Colonic mucosa (tissue), 4 donors: Measurements from ENCODE around the gene PGC. TPM values are rescaled to one million over a fixed set of nuclear protein-coding genes. Genes with fewer than 3 reads are reported as not detected.

Experiments used
- DNase-seq: peaks from one replicate; pipeline ENCODE4 v3.0.0-alpha.2; 2020
- H3K27ac ChIP-seq: fragments of 200-600 bp; one replicate; pipeline ENCODE4 v1.8.0; 2021
- H3K27me3 ChIP-seq: fragments of 200-600 bp; one replicate; pipeline ENCODE4 v1.8.0; 2021
- H3K36me3 ChIP-seq: fragments of 200-600 bp; one replicate; pipeline ENCODE4 v1.8.0; 2021
- H3K4me1 ChIP-seq: fragments of 200-600 bp; one replicate; pipeline ENCODE4 v1.8.0; 2021; ENCODE audit warnings: mild to moderate bottlenecking
- H3K4me3 ChIP-seq: fragments of 200-600 bp; one replicate; pipeline ENCODE4 v1.8.0; 2021
- H3K9ac ChIP-seq, 2 donors: one replicate each; pipeline ENCODE4 v1.7.0; 2013; ENCODE audit warnings: control low read depth in 2 of 2, low read depth in 2 of 2, low read length in 2 of 2
- H3K9me3 ChIP-seq: fragments of 200-600 bp; one replicate; pipeline ENCODE4 v1.8.0; 2021
- intact Hi-C: fragments of 100-400 bp; cut with DNase I; formaldehyde crosslinking; loops from one replicate; pipeline ENCODE4 v1.14.1; 2022
- total RNA-seq, 2 donors: library from RNA; stranded (reverse); fragmentation: NEBNext Ultra II Directional in 1 of 2; extraction: Animal tissue kit (Norgen Biotek cat#: 25700) in 1 of 2; gene quantifications; one replicate each; pipeline ENCODE4 v1.2.1, GENCODE V29; 2021
- TF ChIP-seq, protein P1 (sequence below): fragments of 200-600 bp; IDR thresholded peaks from one replicate; pipeline ENCODE4 v1.8.0; 2022; ENCODE audit warnings: antibody characterized with exemption, mild to moderate bottlenecking
- donor health status: healthy.
- donor health status: DM: no; HTN: no; CAD: no.
- donor health status: DM: no; HTN: no; CAD: no.

The PGC gene
- total RNA-seq, 2 donors from 2014 or later: 1.7 TPM; not detected in 1

DNA sequence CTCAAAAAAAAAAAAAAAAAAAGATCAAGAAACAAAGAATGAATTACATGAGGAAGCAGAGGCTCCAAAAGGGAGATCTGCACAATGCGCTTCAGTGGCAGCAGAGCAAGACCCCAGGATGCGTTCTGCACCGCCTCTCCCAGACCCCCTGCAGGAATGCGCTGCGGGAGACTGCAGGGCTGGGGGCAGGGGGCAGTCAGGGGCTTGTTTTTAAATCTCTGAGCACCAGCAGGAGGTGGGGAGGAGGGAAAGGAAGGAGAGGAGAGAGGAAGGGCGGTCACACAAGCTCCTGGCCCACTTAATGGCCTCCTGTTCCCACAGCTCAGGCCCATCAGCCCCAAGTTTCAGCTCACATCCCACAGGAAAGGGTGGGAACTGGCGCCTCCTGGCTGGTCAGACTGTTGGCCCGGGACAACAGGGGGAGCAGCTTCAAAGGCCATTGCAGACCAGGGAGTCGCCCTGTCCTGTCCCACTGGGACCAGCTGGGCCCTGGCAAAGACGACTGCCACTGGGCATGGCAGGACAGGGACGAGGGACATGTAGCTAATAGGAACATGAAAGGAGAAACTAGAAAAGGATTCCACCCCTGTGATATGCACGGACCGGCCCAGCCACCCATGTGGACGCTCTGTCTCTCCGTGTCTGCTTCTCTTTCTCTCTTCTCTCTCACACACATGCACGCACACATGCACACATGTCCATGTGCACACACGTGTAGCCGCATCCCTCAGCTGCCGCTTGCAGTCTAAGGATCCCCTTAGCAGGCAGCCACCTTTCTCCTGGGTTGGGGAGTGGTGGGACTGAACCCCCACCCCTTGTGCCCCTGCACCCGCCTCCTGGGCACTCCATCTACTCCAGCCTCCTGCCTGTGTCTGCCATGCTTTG is 46.5 kb downstream of the PGC start:
- no peaks in the 10 kb centered on the region for H3K36me3 ChIP-seq
- no peak for DNase-seq
- no peak overlapping the region for H3K27ac ChIP-seq
- H3K9ac ChIP-seq: no peak overlapping the region
- peaks cover 15% of the 10 kb centered on the region for H3K4me1 ChIP-seq
- intact Hi-C loops: no loop called here
- TF ChIP-seq, protein P1, sequence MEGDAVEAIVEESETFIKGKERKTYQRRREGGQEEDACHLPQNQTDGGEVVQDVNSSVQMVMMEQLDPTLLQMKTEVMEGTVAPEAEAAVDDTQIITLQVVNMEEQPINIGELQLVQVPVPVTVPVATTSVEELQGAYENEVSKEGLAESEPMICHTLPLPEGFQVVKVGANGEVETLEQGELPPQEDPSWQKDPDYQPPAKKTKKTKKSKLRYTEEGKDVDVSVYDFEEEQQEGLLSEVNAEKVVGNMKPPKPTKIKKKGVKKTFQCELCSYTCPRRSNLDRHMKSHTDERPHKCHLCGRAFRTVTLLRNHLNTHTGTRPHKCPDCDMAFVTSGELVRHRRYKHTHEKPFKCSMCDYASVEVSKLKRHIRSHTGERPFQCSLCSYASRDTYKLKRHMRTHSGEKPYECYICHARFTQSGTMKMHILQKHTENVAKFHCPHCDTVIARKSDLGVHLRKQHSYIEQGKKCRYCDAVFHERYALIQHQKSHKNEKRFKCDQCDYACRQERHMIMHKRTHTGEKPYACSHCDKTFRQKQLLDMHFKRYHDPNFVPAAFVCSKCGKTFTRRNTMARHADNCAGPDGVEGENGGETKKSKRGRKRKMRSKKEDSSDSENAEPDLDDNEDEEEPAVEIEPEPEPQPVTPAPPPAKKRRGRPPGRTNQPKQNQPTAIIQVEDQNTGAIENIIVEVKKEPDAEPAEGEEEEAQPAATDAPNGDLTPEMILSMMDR: no peak
- H3K27me3 ChIP-seq: no peaks in the 10 kb centered on the region
- no peaks in the 10 kb centered on the region for H3K9me3 ChIP-seq
- H3K4me3 ChIP-seq: no peak overlapping the region

DNA sequence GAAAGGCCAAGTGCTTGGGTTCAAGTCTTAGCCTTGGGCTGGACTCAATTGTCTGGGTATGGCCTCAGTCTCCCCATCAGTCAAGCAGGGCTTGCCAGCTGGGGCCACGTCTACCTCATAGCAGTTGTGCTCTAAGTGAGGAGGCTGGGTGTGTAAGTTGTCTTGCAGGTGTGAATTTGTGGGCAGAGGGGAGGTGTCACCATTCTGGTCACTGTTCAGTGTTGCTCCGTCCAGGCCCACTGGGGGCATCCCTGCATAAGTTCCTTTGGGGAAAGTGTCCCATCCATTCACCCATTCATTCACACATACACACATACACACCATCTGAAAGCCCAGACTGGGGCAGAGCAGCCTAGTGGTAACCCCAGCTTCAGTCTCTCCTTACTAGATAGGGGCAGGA is 48.1 kb downstream of the PGC start:
- TF ChIP-seq, protein P1: no peak
- no peaks in the 10 kb centered on the region for H3K27me3 ChIP-seq
- H3K9ac ChIP-seq: no peak overlapping the region
- intact Hi-C loops: no loop called here
- no peak overlapping the region for H3K27ac ChIP-seq
- no peaks in the 10 kb centered on the region for H3K4me1 ChIP-seq
- DNase-seq: no peak
- no peaks in the 10 kb centered on the region for H3K9me3 ChIP-seq
- H3K4me3 ChIP-seq: no peak overlapping the region
- no peaks in the 10 kb centered on the region for H3K36me3 ChIP-seq

DNA sequence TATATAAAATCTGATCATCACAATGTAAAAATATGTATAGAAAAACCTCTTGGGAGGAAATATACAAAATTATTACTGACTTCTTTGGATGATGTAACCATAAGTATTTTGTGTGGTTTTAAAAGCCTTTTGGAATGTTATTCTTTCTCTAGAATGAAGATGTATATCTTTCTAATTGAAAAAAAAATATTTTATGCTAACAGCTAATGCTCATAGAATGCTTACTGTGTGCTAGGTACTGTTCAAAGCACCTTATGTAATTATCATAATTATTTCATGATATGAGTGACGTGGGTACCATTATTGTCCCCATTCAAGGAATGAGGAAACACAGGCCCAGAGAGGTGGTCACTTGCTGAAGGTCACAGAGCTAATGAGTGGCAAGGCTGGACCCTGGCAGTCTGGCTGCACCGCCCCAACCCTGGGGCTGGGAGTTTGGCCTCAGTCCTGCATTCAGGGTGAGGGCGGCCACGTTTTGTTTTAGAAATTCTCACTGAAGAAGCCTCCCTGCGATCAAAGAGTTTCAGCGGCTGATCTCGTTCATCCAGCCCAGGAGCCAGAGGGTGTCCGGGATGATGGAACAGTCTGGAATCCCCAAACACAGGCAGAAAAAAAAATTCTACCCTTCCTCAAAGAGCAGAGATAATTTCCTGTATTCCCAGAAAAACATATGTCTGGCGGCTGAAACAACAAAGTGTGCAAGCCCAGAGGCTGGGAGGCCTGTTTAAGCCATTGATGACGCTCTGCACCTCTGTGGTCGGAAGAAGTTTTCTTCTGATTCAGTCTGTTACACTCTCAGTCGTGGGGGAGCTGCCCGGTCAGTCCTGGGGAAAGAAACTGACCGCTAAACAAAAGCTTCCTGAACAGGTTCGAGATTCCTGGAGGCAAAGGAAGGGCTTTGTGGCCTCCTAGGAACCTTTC is 49.1 kb downstream of the PGC start:
- H3K27ac ChIP-seq: no peak overlapping the region
- no peak overlapping the region for H3K4me3 ChIP-seq
- no peaks in the 10 kb centered on the region for H3K36me3 ChIP-seq
- H3K9ac ChIP-seq: no peak overlapping the region
- H3K4me1 ChIP-seq: no peaks in the 10 kb centered on the region
- no peaks in the 10 kb centered on the region for H3K27me3 ChIP-seq
- no peak for DNase-seq
- intact Hi-C loops: no loop called here
- TF ChIP-seq, protein P1: no peak
- H3K9me3 ChIP-seq: no peaks in the 10 kb centered on the region

DNA sequence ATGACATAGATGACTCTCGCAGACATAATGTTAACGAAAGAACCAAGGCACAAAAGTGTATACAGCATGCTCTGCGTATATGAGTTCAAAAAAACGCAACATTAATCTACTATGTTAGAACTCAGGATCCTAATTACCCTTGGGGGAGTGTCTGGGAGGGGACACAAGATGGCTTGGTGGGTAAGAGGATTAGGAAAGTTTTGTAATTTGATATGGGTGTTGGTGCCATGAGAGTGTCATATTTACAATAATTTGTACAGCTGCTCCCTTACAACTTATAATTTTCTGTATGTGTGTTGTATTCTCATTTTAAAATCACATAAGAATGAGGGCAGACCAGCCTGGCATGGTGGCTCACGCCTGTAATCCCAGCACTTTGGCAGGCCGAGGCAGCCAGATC is 50.4 kb downstream of the PGC start:
- Histone ChIP-seq H3K27me3 (no peaks in the 10 kb centered on the region), H3K4me1 (no peaks in the 10 kb centered on the region), H3K27ac (no peak overlapping the region), H3K4me3 (no peak overlapping the region), H3K9ac (no peak overlapping the region), H3K9me3 (no peaks in the 10 kb centered on the region), H3K36me3 (no peaks in the 10 kb centered on the region)
- DNase-seq: no peak
- TF ChIP-seq, protein P1: no peak
- intact Hi-C loops: no loop called here

DNA sequence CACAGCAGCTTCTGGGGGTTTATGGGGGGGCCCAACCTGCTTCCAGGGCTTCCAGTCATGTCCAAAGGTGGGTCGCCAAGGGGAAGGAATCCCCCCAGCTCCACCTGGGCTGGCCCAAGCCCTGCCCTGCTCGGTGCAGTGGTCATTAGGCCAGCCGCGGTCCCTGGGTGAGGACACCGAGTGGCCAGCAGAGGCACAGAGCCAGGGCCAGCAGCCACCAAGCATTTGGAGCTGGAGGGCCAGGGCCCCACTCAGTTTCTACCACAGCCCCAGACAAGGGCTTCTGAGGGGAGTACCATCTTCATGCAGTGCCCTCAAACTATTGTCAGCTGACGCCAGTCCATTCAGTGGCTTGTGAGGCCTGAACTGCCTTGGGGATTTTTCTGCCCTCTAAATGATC is 51.4 kb downstream of the PGC start:
- intact Hi-C loops: no loop called here
- Histone ChIP-seq H3K27me3 (no peaks in the 10 kb centered on the region), H3K27ac (no peak overlapping the region), H3K9me3 (no peaks in the 10 kb centered on the region), H3K36me3 (no peaks in the 10 kb centered on the region), H3K4me3 (no peak overlapping the region), H3K4me1 (no peaks in the 10 kb centered on the region), H3K9ac (no peak overlapping the region)
- TF ChIP-seq, protein P1: no peak
- no peak for DNase-seq
